ENCODE results near the gene MRFAP1. TPM values are rescaled to one million over a fixed set of nuclear protein-coding genes. Genes with fewer than 3 reads are reported as not detected.

MRFAP1 gene
- total and polyA plus RNA-seq, 2 of the 4 experiments (the other 2 are of a cell fraction): 65.4 to 268 TPM

GRCh38 chr4:6621556-6621927 lies 18.9 kb upstream of the MRFAP1 start:
- POLR2A ChIA-PET (ENCODE audit: unreplicated experiment): no interaction called here
- TSS peak; percentile 97 for BruUV-seq (replicated peaks)

More at GRCh38 chr4:6621556-6621927, 18.9 kb upstream of the MRFAP1 start:
- H4K20me1 ChIP-seq (ENCODE audit: insufficient read depth, low read length): no peaks in the 10 kb centered on the region
- DNase-seq: no peak
- no peaks in the 10 kb centered on the region; the same call in 1 of the 2 replicates for H3K9me1 ChIP-seq (ENCODE audit: insufficient read depth, low read length)
- TF ChIP-seq RCOR1 (IDR thresholded peaks at IDR 0.05; ENCODE audit: insufficient replicate concordance, low read length) (no peak), RAD21 (IDR thresholded peaks at IDR 0.05; ENCODE audit: low read length) (no peak), SMC3 (IDR thresholded peaks at IDR 0.05; ENCODE audit: low read depth, low read length) (no peak)
- H3K14ac ChIP-seq (replicated peaks; ENCODE audit: low read depth, low read length): no peak overlapping the region
- dilution Hi-C loops (cut with HindIII; ENCODE audit: low sequenced_read_pairs, unreplicated experiment) (no loop called here), in situ Hi-C loops (cut with MboI; ENCODE audit: low sequenced_read_pairs) (no loop called here), intact Hi-C loops (cut with micrococcal nuclease) (no loop called here)
- peaks cover 26% of the 10 kb centered on the region; the same call in 1 of the 2 replicates for H3K36me3 ChIP-seq (ENCODE audit: control insufficient read depth, insufficient read depth, low read length)
- no peaks in the 10 kb centered on the region for H3K4me1 ChIP-seq (ENCODE audit: control insufficient read depth, insufficient read depth, low read length)
- no peak overlapping the region for H3K23ac ChIP-seq (ENCODE audit: low read depth, low read length)
- no peak overlapping the region for H2BK5ac ChIP-seq (ENCODE audit: low read depth, low read length, poor library complexity, severe bottlenecking)
- no peak overlapping the region for H3K4me3 ChIP-seq (ENCODE audit: insufficient read depth, low read depth, low read length)
- H2AK9ac ChIP-seq (replicated peaks; ENCODE audit: low read depth, low read length, poor library complexity): no peak overlapping the region
- H3K9ac ChIP-seq (ENCODE audit: low read depth, low read length): no peak overlapping the region
- no peak overlapping the region for H2BK120ac ChIP-seq (ENCODE audit: low read depth, low read length)
- H2BK20ac ChIP-seq (ENCODE audit: low read depth, low read length): no peak overlapping the region
- H4K5ac ChIP-seq (ENCODE audit: low read depth, low read length): no peak overlapping the region
- H3K4ac ChIP-seq (ENCODE audit: low read depth, low read length): no peak overlapping the region
- H3K27ac ChIP-seq (ENCODE audit: insufficient read depth, low read length): no peak overlapping the region
- no peaks in the 10 kb centered on the region for H3K79me1 ChIP-seq (ENCODE audit: low read depth in 1 of 2, low read length in 2 of 2)
- H2AK5ac ChIP-seq (ENCODE audit: low read depth, low read length): no peak overlapping the region
- H4K91ac ChIP-seq (ENCODE audit: insufficient read depth, low read depth, low read length): no peak overlapping the region
- H3K27me3 ChIP-seq (ENCODE audit: control insufficient read depth, insufficient read depth, low read length): no peaks in the 10 kb centered on the region
- H3K4me2 ChIP-seq (ENCODE audit: low read depth, low read length): no peak overlapping the region
- no peaks in the 10 kb centered on the region for H3K9me3 ChIP-seq (ENCODE audit: control insufficient read depth, insufficient read depth, low read length)
- H2AFZ ChIP-seq (replicated peaks; ENCODE audit: low read length, poor library complexity): peak overlapping the region; percentile 21
- no peak overlapping the region for H2BK15ac ChIP-seq (ENCODE audit: low read depth, low read length)
- H4K8ac ChIP-seq (ENCODE audit: low read depth in 2 of 2, low read length in 2 of 2): no peak overlapping the region
- H3K56ac ChIP-seq (ENCODE audit: extremely low read depth, insufficient read depth, low read length): no peak overlapping the region
- CTCF ChIA-PET: no interaction called here
- H3K18ac ChIP-seq (ENCODE audit: low read depth, low read length): no peak overlapping the region
- no peak for ATAC-seq (ENCODE audit: low read depth)
- 88% methylated on average over 5 of the region's 13 CpGs; no CpG with 5 or more reads in 1 of the 2 experiments for WGBS, 2 experiments (ENCODE audit: extremely low coverage in 2 of 2, insufficient read length in 1 of 2)
